Measurements from ENCODE around the gene GNAS-AS1.

- TF ChIP-seq, protein P1, sequence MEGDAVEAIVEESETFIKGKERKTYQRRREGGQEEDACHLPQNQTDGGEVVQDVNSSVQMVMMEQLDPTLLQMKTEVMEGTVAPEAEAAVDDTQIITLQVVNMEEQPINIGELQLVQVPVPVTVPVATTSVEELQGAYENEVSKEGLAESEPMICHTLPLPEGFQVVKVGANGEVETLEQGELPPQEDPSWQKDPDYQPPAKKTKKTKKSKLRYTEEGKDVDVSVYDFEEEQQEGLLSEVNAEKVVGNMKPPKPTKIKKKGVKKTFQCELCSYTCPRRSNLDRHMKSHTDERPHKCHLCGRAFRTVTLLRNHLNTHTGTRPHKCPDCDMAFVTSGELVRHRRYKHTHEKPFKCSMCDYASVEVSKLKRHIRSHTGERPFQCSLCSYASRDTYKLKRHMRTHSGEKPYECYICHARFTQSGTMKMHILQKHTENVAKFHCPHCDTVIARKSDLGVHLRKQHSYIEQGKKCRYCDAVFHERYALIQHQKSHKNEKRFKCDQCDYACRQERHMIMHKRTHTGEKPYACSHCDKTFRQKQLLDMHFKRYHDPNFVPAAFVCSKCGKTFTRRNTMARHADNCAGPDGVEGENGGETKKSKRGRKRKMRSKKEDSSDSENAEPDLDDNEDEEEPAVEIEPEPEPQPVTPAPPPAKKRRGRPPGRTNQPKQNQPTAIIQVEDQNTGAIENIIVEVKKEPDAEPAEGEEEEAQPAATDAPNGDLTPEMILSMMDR (IDR thresholded peaks at IDR 0.05) = no peak
- peak in 1 of 2 donors; percentile 50 for TF ChIP-seq POLR2A (IDR thresholded peaks at IDR 0.05)
These were observed 30.5 kb upstream of the GNAS-AS1 start for GRCh38 chr20:58880994-58881752.

All from thyroid gland (tissue), 4 donors.